Measurements from ENCODE around the gene USP35.

USP35 gene

GRCh38 chr11:78237293-78238046, 48.8 kb downstream of the USP35 start:
- no peak for DNase-seq (ENCODE audit: low spot score)

- no peak for DNase-seq (ENCODE audit: low spot score)
Measured at GRCh38 chr11:78239781-78240180, 51.1 kb downstream of the USP35 start.

- no peak for DNase-seq (ENCODE audit: low spot score)
Measured at GRCh38 chr11:78241475-78241874, 52.8 kb downstream of the USP35 start.

GRCh38 chr11:78244080-78244479, 55.4 kb downstream of the USP35 start:
- no peak for DNase-seq (ENCODE audit: low spot score)

- DNase-seq (ENCODE audit: low spot score): no peak
Measured at GRCh38 chr11:78244546-78245255, 56.0 kb downstream of the USP35 start.

GRCh38 chr11:78248191-78248590, 59.5 kb downstream of the USP35 start:
- no peak for DNase-seq (ENCODE audit: low spot score)

GRCh38 chr11:78248903-78249302, 60.2 kb downstream of the USP35 start:
- no peak for DNase-seq (ENCODE audit: low spot score)

GRCh38 chr11:78250099-78250498, 61.4 kb downstream of the USP35 start:
- no peak for DNase-seq (ENCODE audit: low spot score)

- no peak for DNase-seq (ENCODE audit: low spot score)
Measured at GRCh38 chr11:78251083-78251775, 62.5 kb downstream of the USP35 start.

GRCh38 chr11:78253797-78254196, 65.1 kb downstream of the USP35 start:
- no peak for DNase-seq (ENCODE audit: low spot score)

- DNase-seq (ENCODE audit: low spot score): no peak
Measured at GRCh38 chr11:78254268-78254667, 65.5 kb downstream of the USP35 start.

GRCh38 chr11:78255919-78256318, 67.2 kb downstream of the USP35 start:
- DNase-seq (ENCODE audit: low spot score): no peak

- DNase-seq (ENCODE audit: low spot score): no peak
Measured at GRCh38 chr11:78256962-78257361, 68.2 kb downstream of the USP35 start.

- DNase-seq (ENCODE audit: low spot score): no peak
Measured at GRCh38 chr11:78257654-78258053, 68.9 kb downstream of the USP35 start.

- no peak for DNase-seq (ENCODE audit: low spot score)
Measured at GRCh38 chr11:78259777-78260487, 71.2 kb downstream of the USP35 start.

GRCh38 chr11:78261367-78261766, 72.6 kb downstream of the USP35 start:
- no peak for DNase-seq (ENCODE audit: low spot score)

- no peak for DNase-seq (ENCODE audit: low spot score)
Measured at GRCh38 chr11:78261828-78262227, 73.1 kb downstream of the USP35 start.

GRCh38 chr11:78262238-78262637, 73.5 kb downstream of the USP35 start:
- DNase-seq (ENCODE audit: low spot score): no peak

- no peak for DNase-seq (ENCODE audit: low spot score)
Measured at GRCh38 chr11:78262691-78263090, 74.0 kb downstream of the USP35 start.

Data from germinal center (tissue), 1 donor.